AG08396 (cell line): ENCODE measurements around the gene DHRS9.
"Not testable (repeated sequence)": the region's sequence is repeated elsewhere in the genome, so short reads cannot be mapped to it uniquely, and the experiment has no call there.

Experiments
- DNase-seq: peaks from one replicate; pipeline ENCODE4 v3.0.0; 2012; ENCODE audit warnings: low spot score, mixed read lengths

The DHRS9 gene

GRCh38 chr2:169069341-169069740, at the start of gene DHRS9:
TSS of gene DHRS9 (plus strand) at chr2:169069563. CDS start at chr2:169081582, 12,019 bp downstream.
- DNase-seq = no peak

- no peak for DNase-seq
Observed at GRCh38 chr2:169023161-169023560, 46.2 kb upstream of the DHRS9 start.

- DNase-seq = no peak
Observed at GRCh38 chr2:169026056-169026455, 43.3 kb upstream of the DHRS9 start.

- DNase-seq = no peak
Observed at GRCh38 chr2:169027234-169027633, 42.1 kb upstream of the DHRS9 start.

- DNase-seq = no peak
Observed at GRCh38 chr2:169029341-169029740, 40.0 kb upstream of the DHRS9 start.

GRCh38 chr2:169031202-169031601, 38.2 kb upstream of the DHRS9 start, which contains the start of gene ABCB11:
TSS of gene ABCB11 (minus strand) at chr2:169031324. CDS start at chr2:169018125, 13,199 bp downstream.
- DNase-seq = no peak

- no peak for DNase-seq
Observed at GRCh38 chr2:169034256-169034655, 35.1 kb upstream of the DHRS9 start.

GRCh38 chr2:169034984-169035544, 34.3 kb upstream of the DHRS9 start:
- DNase-seq = no peak

- DNase-seq = no peak
Observed at GRCh38 chr2:169035887-169036286, 33.5 kb upstream of the DHRS9 start.

- DNase-seq = no peak
Observed at GRCh38 chr2:169036736-169037440, 32.5 kb upstream of the DHRS9 start.

- DNase-seq = peak; percentile 7
Observed at GRCh38 chr2:169038338-169038757, 31.0 kb upstream of the DHRS9 start.

GRCh38 chr2:169039702-169040101, 29.7 kb upstream of the DHRS9 start:
- no peak for DNase-seq

GRCh38 chr2:169041594-169041993, 27.8 kb upstream of the DHRS9 start:
- no peak for DNase-seq

GRCh38 chr2:169042856-169043255, 26.5 kb upstream of the DHRS9 start:
- no peak for DNase-seq

GRCh38 chr2:169046440-169047151, 22.8 kb upstream of the DHRS9 start:
- no peak for DNase-seq

- no peak for DNase-seq
Observed at GRCh38 chr2:169047256-169048250, 21.8 kb upstream of the DHRS9 start.

- no peak for DNase-seq
Observed at GRCh38 chr2:169049142-169049541, 20.2 kb upstream of the DHRS9 start.

GRCh38 chr2:169050476-169051240, 18.7 kb upstream of the DHRS9 start:
- DNase-seq = no peak

GRCh38 chr2:169054575-169054974, 14.8 kb upstream of the DHRS9 start:
- DNase-seq = not testable (repeated sequence)

GRCh38 chr2:169064199-169064598, 5.2 kb upstream of the DHRS9 start:
- DNase-seq = not testable (repeated sequence)

- no peak for DNase-seq
Observed at GRCh38 chr2:169065422-169065821, 3.9 kb upstream of the DHRS9 start.
